GM21423 (cell line): ENCODE data around the gene CLASP1.

Experiments used
- ATAC-seq: cut with Tn5 transposase; IDR thresholded peaks from one replicate; pipeline ENCODE4 v1.9.1; 2021; ENCODE audit warnings: mild to moderate bottlenecking, moderate library complexity; ENCODE audit not compliant: unreplicated experiment

CLASP1 gene

GRCh38 chr2:121513597-121514333, 135.5 kb downstream of the CLASP1 start:
- no peak for ATAC-seq

GRCh38 chr2:121510857-121511256, 138.4 kb downstream of the CLASP1 start:
- ATAC-seq = no peak

GRCh38 chr2:121506621-121507020, 142.6 kb downstream of the CLASP1 start:
- ATAC-seq = no peak

- ATAC-seq = no peak
These were observed 143.2 kb downstream of the CLASP1 start for GRCh38 chr2:121505986-121506586.

- ATAC-seq = no peak
These were observed 144.3 kb downstream of the CLASP1 start for GRCh38 chr2:121505005-121505404.

- no peak for ATAC-seq
These were observed 144.9 kb downstream of the CLASP1 start for GRCh38 chr2:121504316-121504715.

GRCh38 chr2:121502781-121503180, 146.5 kb downstream of the CLASP1 start:
- ATAC-seq = no peak

GRCh38 chr2:121502246-121502645, 147.0 kb downstream of the CLASP1 start:
- no peak for ATAC-seq

- ATAC-seq = no peak
These were observed 147.7 kb downstream of the CLASP1 start for GRCh38 chr2:121501554-121501953.

- no peak for ATAC-seq
These were observed 148.2 kb downstream of the CLASP1 start for GRCh38 chr2:121501031-121501430.

GRCh38 chr2:121498731-121499130, 150.5 kb downstream of the CLASP1 start:
- no peak for ATAC-seq

- ATAC-seq = no peak
These were observed 156.9 kb downstream of the CLASP1 start for GRCh38 chr2:121492409-121492808.

GRCh38 chr2:121491518-121491917, 157.7 kb downstream of the CLASP1 start:
- ATAC-seq = no peak

- no peak for ATAC-seq
These were observed 158.6 kb downstream of the CLASP1 start for GRCh38 chr2:121490584-121491133.

GRCh38 chr2:121489911-121490583, 159.2 kb downstream of the CLASP1 start:
- no peak for ATAC-seq

- no peak for ATAC-seq
These were observed 160.0 kb downstream of the CLASP1 start for GRCh38 chr2:121489284-121489683.

GRCh38 chr2:121486191-121486790, 163.0 kb downstream of the CLASP1 start:
- no peak for ATAC-seq

GRCh38 chr2:121485039-121485438, 164.2 kb downstream of the CLASP1 start:
- ATAC-seq = no peak

- no peak for ATAC-seq
These were observed 165.4 kb downstream of the CLASP1 start for GRCh38 chr2:121483846-121484245.

GRCh38 chr2:121483021-121483420, 166.2 kb downstream of the CLASP1 start:
- no peak for ATAC-seq

- ATAC-seq = no peak
These were observed 168.4 kb downstream of the CLASP1 start for GRCh38 chr2:121480826-121481225.
